HG03280 (cell line): ENCODE results near the gene PYY.
"Not testable (repeated sequence)": the region's sequence is repeated elsewhere in the genome, so short reads cannot be mapped to it uniquely, and the experiment has no call there.

Experiments used
- ATAC-seq: cut with Tn5 transposase; IDR thresholded peaks from one replicate; pipeline ENCODE4 v1.9.1; 2021; ENCODE audit warnings: mild to moderate bottlenecking, moderate library complexity; ENCODE audit not compliant: unreplicated experiment

PYY gene

DNA sequence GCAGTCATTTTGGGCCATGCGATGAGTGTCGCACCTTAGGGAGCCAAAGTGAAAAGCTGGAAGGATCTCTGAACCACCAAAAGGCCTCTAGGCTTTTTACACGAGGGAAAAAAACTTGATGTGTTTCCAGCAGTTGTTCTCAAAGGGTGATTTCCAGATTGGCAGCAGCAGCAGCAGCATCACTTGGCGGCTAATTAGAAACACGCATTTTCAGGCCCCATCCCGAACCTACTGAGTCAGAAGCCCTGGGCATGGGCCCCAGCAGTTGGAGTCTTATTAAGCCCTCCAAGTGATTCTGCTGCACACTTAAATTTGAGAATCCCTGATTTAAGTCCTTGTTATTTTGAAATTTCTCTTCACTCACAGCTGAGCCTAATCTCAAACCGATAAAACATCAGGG lies 25.3 kb upstream of the PYY start:
- ATAC-seq, result no peak

DNA sequence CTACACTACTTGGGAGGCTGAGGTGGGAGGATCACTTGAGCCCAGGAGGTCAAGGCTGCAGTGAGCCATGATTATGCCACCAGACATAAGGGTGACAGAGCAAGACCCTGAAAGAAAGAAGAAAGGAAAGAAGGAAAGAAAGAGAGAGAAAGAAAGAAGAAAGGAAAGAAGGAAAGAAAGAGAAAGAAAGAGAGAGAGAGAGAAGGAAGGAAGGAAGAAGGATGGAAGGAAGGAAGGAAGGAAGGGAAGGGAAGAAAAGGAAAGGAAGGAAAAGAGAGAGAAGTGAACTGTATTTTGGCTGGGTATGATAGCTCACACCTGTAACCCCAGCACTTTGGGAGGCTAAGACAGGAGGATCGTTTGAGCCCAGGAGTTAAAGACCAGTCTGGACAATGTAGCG lies 24.3 kb upstream of the PYY start:
- no peak for ATAC-seq

DNA sequence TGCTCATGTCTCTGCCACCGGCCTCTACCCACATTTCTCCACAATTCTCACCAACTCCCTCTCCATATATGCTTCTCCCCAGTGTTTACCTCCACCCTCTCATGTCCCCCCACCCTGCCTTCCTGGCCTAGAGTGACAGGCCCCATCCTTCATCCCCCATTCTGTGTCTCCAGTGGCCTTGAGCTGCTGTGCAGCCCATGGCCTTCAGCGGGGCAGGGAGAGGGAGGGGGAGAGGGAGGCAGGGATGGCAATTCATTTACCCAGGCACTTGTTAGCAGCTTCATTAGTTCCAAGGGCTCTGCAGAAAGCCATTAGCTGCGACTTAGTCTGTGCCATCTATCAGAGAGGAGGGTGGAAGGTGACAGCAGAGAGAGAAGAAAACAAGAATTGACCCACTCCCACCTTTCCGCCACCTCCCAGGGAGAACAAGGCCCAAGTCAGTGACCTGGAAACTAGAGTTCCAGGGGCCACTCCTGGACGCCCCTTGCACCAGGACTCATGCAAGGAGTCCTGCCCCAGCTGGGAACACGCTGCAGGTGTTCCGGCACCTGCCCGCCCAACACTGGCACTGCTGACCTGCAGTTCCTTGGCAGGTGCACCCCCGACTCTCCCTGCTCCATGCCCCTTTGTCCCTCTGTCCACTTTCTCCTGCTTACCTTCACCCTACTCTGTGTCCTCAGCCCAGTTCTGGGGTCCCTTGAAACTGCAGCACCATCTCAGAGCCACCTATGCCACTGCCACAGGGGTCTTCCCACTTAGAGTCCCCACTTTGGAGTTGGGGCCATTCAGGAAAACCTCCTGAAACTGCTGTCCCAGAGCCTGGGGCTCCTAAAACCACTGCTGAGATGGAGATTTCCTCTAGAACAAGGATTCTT lies 23.5 kb upstream of the PYY start:
- ATAC-seq, result no peak

DNA sequence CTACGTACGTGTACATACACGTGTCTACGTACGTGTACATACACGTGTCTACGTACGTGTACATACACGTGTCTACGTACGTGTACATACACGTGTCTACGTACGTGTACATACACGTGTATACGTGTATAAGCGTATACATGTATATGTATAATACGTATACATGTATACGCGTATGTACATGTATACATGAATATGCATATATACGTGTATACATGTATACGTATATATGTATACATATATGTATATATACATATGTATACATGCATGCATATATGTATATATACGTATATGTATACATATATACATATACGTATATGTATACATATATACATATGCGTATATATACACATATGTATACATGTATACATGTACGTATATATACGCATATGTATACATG lies 22.2 kb upstream of the PYY start:
- ATAC-seq, result no peak

DNA sequence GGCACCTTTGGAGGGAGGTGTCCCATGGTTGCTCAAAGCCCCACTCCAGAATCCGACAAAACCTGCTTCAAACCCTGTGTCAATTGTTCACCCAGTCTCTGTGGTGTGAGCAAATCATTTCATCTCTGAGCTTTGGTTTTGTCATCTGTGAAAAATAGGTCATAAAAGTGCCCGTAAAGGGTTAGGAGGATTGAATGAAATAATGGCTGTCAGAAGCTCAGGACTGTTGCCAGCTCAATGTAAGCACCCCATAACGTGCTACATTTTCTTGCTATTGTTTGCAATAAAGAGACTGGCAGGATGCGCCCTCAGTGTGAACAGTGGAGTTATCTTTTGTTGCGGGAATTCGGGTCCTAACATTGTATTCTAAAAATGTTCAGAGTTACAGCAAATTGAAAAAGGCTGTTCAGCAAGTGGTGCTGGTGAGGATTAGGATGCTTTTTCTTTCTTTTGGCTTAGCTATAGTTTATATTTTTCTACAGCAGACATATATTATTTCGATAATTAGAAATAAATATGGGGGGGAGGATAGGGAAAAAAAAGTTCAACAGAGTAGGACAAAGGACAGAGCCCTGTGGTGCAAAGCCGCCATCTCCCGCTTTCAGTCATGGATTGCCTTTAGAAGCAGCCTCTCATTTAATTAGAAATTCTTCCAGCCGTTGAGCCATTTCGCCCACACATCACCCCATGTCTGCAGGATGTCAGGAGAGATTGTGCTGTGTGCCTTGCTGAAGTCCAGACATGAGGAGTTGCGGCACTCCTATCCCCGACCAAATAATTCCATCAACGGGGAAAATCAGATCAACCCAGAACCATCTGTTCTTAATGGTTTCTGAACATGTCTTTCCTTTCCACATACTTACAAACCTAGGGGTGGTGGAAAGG lies 20.9 kb upstream of the PYY start:
- no peak for ATAC-seq

DNA sequence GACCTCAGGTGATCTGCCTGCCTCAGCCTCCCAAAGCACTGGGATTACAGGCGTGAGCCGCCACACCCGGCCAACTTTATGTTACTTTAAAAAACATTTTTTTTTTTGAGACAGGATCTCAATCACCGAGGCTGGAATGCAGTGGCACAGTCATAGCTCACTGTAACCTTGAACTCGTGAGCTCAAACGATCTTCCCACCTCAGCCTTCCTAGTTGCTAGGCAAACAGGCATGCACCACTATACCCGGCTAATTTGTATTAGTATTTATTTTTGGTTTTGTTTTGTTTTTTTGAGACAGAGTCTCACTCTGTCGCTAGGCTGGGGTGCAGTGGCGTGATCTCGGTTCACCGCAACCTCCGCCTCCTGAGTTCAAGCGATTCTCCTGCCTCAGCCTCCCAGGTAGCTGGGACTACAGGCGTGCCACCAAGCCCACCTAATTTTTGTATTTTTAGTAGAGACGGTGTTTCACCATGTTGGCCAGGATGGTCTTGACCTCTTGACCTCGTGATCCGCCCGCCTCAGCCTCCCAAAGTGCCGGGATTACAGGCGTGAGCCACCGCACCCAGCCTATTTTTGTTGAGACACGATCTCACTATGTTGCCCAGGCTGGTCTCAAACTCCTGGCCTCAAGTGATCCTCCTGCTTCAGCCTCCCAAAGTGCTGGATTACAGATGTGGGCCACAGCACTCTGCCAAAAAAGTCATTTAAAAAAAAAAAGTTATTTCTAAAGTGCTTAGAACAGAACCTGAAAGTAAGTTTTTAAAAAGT lies 18.9 kb upstream of the PYY start:
- ATAC-seq, result not testable (repeated sequence)

DNA sequence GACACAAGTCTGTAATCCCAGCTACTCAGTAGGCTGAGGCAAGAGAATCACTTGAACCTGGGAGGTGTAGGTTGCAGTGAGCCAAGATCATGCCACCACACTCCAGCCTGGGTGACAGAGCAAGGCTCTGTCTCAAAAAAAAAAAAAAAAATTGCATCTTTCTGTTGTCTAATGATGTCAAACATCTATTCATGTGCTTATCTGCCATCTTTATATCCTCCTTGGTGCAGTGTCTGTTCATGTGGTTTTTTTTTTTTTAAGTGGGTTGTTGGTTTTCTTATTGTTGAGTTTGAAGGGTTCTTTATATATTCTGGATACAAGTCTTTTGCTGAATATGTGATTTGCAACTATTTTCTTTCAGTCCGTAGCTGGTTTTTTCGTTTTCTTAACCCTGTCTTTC lies 17.7 kb upstream of the PYY start:
- not testable (repeated sequence) for ATAC-seq

DNA sequence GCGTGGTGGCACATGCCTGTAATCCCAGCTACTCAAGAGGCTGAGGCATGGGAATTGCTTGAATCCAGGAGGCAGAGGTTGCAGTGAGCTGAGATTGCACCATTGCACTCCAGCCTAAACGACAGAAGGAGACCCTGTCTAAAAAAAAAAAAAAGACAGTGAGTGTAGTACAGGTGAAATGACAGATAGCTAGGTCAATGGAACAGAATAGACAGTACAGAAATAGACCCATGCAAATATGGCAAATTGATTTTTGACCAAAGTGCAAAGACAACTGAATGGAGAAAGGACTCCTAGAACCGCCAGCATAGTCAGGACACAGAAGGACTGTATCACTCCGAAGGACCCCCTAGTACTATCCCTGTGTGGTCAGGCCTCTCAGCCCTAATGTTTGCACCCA lies 16.6 kb upstream of the PYY start:
- ATAC-seq, result no peak

DNA sequence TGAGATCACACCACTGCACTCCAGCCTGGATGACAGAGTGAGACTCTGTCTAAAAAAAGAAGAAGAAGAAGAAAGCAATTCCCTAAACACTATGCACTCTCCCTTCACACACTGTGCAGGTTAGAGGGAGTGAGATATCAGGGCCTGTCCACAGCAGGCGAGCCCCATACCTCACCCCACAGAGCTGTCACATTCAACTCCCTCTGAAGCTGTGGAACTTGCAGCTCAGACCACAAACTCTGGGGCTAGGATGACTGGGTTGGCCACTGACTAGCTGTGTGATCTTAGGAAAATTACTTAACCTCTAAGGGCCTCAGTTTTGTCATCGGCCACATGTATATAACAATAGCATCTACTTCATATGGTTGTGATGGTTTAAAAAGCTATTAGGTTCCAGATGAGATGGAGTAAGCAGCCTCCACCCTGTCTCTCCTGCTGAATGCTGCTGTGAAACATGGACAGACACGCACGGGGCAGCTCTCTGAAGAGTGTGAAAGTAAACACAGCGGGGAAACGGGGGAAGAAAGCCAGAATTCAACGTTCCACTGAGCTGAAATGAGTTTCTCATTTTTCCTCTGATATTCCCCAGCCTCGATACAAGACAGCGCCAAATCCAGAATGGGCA lies 13.6 kb upstream of the PYY start:
- ATAC-seq, result no peak

DNA sequence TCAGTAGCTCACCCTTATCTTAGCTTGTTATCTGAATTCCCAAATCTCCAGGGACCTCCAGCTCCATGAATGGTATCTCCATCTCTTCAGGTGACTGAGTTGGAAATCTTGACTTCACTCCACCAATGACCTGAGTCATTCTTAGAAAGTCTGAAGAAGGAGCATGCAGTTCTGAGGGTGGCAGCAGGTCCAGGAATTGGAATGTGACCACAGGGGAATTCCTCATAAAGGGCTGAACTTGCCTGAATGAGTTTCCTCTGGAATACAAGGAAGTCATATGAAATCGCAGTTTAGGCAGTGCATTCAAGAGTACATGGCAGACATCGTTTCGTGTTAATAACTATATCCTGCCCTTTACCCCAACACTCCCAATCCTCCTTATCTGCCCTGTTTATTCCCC lies 12.5 kb upstream of the PYY start:
- no peak for ATAC-seq

DNA sequence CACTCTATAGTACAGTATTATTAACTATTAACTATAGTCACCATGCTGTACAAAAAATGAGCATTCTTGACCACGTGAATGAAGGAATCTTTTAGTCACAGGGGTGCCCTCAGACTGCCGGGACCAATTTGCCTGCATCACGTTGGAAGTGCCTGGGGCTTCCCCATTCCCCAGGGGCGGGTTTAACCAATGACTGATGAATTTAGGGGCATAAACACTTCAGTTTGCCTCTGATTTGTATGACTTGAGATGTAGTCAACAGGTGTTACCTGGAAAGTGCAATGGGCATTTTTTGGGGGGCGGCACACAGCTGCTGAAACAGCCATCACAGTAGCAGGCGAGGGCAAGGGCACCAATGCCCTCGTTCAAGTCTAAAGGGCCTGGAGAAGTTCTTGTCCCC lies 8.7 kb upstream of the PYY start:
- ATAC-seq, result no peak

DNA sequence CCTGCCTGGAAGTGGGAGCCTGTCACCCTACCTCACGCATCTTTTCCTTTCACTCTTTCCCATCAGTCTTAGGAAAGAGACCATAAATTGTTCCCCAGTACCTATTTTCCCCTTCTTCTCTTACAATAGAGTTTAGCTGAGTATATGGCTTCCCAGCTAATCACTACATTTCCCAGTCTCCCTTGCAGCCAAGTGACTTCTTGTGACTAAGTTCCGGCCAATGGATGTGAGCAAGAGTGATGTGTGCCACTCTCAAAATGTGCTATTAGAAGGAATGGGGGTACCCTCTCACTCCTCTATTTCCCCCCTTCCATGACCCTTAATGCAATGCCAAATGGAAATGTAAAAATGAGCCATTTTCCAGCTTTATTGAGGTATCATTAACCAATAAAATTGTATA lies 8.2 kb upstream of the PYY start:
- ATAC-seq, result no peak

DNA sequence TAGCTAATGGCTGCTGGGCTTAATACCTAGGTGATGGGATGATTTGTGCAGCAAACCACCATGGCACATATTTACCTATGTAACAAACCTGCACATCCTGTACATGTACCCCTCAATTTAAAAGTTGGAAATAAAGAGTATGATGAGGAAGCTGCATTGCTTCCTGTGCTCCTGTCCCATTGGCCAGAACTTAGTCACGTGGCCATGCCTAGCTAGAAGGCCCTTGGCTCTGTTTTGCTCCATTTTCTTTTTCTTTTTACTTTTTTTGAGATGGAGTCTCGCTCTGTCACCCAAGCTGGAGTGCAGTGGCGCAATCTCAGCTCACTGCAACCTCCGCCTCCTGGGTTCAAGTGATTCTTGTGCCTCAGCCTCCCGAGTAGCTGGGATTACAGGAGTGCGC lies 7.6 kb upstream of the PYY start:
- ATAC-seq, result not testable (repeated sequence)

DNA sequence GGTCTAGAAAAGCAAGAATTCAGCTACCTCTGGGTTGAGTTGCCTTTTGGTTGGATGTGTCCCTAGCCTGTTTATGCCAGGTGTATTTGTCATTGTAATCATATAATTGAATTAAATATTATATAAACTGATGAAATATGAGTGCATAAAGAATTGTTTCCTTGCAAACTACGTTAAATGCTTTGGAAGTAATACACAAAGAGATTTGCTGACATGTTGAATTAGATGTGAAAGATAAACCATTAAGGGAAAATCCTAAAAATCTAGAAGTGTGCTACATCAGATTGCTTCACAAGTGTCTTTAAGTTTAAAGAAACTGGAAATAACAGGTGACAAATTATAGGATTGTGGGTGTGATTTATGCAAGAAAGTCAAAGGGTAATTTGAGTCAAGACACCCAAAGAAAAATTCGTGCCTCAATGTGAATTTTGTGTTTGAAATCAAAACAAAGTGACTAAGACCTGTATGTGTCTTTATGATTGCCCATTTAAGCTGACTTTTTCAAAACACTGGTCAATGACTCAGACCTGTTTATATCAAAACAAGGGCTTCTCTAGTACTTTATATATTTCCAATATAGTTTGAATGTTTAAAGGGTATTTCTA lies 5.1 kb upstream of the PYY start:
- ATAC-seq, result no peak

DNA sequence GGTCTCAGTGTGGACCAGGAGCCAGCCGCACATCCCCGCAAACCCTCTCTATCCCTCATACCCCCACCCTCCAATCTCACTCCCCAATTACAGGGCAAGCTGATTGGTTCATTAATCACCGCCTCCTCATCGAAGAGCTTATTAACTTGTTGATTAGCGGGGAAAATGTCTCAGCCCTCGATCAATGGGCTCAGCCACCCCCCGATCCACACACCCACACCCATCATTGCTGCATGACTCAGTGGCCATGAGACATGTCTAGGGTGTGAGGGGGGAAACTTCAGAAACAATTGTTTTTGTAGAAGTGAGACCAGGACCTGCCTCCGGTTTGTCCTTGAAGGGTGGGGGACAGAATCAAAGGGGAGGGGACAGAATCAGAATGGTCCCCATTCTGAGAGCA lies 2.5 kb upstream of the PYY start:
- ATAC-seq, result no peak

DNA sequence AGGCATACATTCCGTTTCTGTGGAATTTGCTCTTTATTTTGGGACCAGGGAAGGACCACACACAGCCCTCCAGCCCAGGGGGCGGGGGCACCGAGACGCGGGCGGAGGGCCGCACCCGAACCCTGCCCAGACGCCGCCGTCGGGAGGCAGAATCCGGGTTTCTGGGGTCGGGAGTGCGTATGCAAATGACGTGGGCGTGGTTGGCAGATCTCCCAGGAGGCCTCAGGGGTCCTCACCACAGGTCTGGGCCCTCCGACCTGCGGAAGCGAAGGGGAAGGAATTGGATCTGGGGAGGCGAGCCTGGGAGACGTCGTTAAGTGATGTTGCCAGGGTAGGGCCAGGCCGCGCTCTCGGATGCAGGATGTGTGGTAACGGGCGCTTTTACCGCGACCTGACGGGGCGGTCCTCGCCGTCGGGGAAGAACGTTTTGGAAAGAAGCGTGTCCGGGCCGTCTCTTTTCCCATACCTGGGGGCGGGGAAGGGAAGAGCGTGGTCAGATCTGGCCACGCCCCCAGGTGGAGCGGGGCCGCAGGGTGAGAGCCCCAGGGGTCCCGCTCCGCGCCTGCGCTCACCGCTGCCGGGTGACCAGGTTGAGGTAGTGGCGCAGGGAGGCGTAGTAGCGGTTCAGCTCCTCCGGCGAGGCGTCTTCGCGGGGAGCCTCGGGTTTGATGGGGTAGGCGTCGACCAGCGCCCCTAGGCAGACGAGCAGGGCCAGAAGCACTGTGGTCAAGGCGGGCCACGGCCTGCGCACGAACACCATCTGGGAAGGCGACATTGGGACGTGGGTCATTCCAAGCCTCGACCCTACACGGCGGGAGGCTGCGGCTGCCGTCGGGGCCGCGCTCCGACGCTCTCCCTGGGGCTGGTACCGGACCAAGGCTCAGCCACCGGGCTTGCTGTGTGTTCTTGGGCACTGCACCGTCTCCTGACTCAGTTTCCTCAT lies 745 bp downstream of the PYY start:
- ATAC-seq, result no peak

DNA sequence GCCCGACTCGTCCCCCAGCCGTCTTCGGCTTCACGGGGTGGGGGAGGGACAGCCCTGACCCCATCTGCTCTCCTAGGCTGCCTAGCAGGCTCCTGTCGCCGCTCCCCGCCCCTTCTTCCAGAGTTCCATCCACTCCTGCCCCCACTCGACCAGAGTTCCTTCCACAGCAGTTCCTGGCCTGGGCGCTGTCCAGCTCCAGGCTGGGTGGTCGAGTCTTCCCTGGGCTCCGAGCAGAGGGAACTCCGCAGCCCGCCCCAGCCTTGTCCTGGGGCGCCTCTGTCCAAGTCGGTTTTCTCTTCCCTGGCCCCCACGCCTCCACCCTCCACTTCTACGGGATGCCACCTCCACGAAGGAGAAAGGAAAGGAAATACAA lies 1.4 kb downstream of the PYY start:
- ATAC-seq, result no peak

DNA sequence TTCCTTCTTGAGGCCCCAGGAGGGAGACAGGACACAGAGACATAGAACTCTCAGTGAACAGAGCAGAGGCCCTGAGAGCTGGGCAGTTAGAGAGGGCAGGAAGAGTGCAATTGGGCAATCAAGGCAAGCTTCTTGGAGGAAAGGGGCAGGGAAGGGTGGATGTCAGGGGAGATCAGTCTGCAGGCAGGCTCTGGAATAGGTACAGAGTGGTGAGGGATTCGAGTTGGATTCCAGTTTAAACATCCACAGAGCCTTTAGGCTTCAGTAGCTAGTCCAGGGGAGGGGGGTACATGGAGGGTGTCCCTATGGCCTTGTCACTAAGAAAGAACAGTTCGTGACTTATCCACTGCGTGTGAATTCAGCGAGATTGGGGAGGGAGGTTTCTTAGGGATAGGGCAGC lies 2.0 kb downstream of the PYY start:
- no peak for ATAC-seq

DNA sequence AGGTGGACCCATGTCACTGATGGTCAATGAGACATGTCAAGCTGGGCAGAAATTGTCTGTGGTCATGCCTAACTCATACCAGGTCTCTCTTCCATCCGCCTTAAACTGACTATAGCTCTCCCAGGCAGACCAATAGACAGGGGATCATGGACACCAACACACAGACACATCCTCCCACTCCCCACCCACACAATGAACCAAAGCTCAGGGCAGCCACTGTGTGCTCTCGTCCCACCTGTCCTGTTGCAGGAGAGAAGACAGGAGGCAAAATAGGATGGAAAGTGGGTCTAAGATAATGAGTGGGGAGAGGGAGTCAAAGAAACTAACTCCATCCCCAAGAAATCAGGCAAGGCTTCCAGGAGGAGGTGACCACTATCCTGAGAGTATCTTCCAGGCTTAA lies 3.2 kb downstream of the PYY start:
- no peak for ATAC-seq
